ENCODE results near the gene IGF2. TPM values are rescaled to one million over a fixed set of nuclear protein-coding genes. Genes with fewer than 3 reads are reported as not detected.

The IGF2 gene
- total and polyA plus RNA-seq, 10 of the 15 experiments (the other 5 are each of a cell fraction or from before 2014, with no cell fraction given): 0.41 TPM; not detected in 9

- no peak for TF ChIP-seq E2F8 (IDR thresholded peaks at IDR 0.05; ENCODE audit: low read depth, partially characterized antibody)
- TF ChIP-seq ATF3 (IDR thresholded peaks at IDR 0.05; ENCODE audit: borderline replicate concordance, extremely low read depth, low read depth, low read length): no peak
- no peak for TF ChIP-seq TAF1 (IDR thresholded peaks at IDR 0.05; ENCODE audit: borderline replicate concordance, low read depth, low read length)
- TF ChIP-seq FOS (IDR thresholded peaks at IDR 0.05; ENCODE audit: borderline replicate concordance, extremely low read depth, insufficient read length): no peak
- no peak for TF ChIP-seq IKZF2 (IDR thresholded peaks at IDR 0.05)
- TF ChIP-seq BCLAF1 (IDR thresholded peaks at IDR 0.05): no peak
- no peak for TF ChIP-seq ZBTB40 (IDR thresholded peaks at IDR 0.05; ENCODE audit: borderline replicate concordance)
- TF ChIP-seq ZNF622 (IDR thresholded peaks at IDR 0.05): no peak
- no peak for TF ChIP-seq HCFC1 (IDR thresholded peaks at IDR 0.05; ENCODE audit: low read length)
Measured at GRCh38 chr11:2120359-2121100, 18.7 kb downstream of the IGF2 start (continued).

Measured in GM12878 (cell line).